Body of pancreas (tissue), 4 donors: ENCODE measurements around the gene MELTF. TPM values are rescaled to one million over a fixed set of nuclear protein-coding genes. Genes with fewer than 3 reads are reported as not detected.

Source experiments
- ATAC-seq: fragments of 150-250 bp; one replicate; pipeline ENCODE4 v1.9.1; 2016
- DNase-seq, 4 donors: peaks; one replicate each; pipeline ENCODE4 v3.0.0-alpha.2; 2019
- H3K27ac ChIP-seq, 4 donors: fragments of 200-600 bp; sonication (generic); 1 replicate in 3 of 4; 2 replicates in 1 of 4; pipeline versions ENCODE4 v1.5.1 to v1.6.1; 2016 to 2019; ENCODE audit warnings: mild to moderate bottlenecking in 1 of 4, mixed read lengths in 1 of 4, moderate library complexity in 1 of 4
- H3K27me3 ChIP-seq, 2 donors: fragments of 200-600 bp; sonication (generic); one replicate each; pipeline ENCODE4 v1.6.0; 2016; ENCODE audit warnings: mild to moderate bottlenecking in 1 of 2
- H3K36me3 ChIP-seq, 2 donors: fragments of 200-600 bp; sonication (generic); replicated peaks in 1 of 2; 2 replicates each; pipeline ENCODE4 v1.5.1; 2016; ENCODE audit warnings: low read depth in 2 of 2; ENCODE audit not compliant: insufficient read depth in 1 of 2
- H3K4me1 ChIP-seq: fragments of 200-600 bp; sonication (generic); one replicate; pipeline ENCODE4 v1.6.0; 2016
- H3K4me3 ChIP-seq, 2 donors: fragments of 200-600 bp; sonication (generic); 1 replicate in 1 of 2; 2 replicates in 1 of 2; pipeline ENCODE4 v1.5.1; 2016 to 2019
- H3K9me3 ChIP-seq, 3 donors: fragments of 200-600 bp; sonication (generic); 1 replicate in 2 of 3; 2 replicates in 1 of 3; pipeline ENCODE4 v1.5.1; 2016
- POLR2A ChIP-seq, 3 donors: fragments of 450-650 bp; IDR thresholded peaks; one replicate each; pipeline ENCODE4 v1.6.1; 2016; ENCODE audit warnings: antibody characterized with exemption in 3 of 3, mild to moderate bottlenecking in 2 of 3
- WGBS, 2 donors: methylation state at CpG; one replicate each; pipeline ENCODE4 v1.1.5; 2017; 5-methylcytosine and 5-hydroxymethylcytosine counted together
- intact Hi-C: fragments of 100-400 bp; cut with DNase I; formaldehyde crosslinking; loops from one replicate; pipeline ENCODE4 v1.15.1; 2023
- total RNA-seq, 2 donors: library from RNA; depleted of rRNA; stranded (reverse); fragments of >200 nt; gene quantifications; one replicate each; pipeline ENCODE4 v1.1.0, GENCODE V29; 2016
- TF ChIP-seq, protein P1 (sequence below), 7 experiments: fragments of 450-650 bp in 4 of 7; fragments of 200-600 bp in 3 of 7; sonication (generic) in 3 of 7; IDR thresholded peaks; one replicate each; pipeline ENCODE4 v1.5.1; 2016 to 2019; ENCODE audit warnings: antibody characterized with exemption in 7 of 7

MELTF gene
- total RNA-seq, 2 donors from 2014 or later, result 4.9 to 6.6 TPM

DNA sequence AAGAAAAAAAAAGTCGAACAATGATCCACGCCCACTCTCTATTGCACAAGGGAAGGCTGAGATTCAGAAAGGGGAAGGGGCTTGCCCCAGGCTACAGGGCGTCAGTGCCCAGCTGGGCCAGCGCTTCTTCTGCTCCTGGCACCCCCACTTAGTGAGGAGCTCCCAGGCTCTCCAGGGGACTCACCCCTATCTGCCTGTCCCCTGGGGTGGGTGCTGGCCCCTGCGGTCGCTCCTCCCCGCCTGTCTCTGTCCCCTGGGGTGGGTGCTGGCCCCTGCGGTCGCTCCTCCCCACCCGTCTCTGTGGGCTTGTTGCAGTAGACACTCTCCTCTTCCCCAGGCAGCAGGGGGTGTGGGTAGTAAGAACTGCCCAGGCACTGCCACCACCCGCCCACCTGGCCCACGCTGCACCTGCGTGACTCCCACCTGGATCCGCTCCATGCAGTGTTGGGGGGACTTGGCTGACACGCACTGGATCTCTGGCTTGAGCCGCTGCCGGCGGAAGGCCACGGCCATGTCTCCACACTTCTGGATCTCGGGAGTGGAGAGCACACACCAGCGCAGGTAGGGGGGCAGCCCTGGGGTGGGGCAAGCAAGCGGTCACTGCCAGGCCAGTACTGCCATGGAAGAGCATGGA, 14.6 kb downstream of the MELTF start:
- DNase-seq (no peak), ATAC-seq (no peak)
- WGBS, 2 donors, result 83 to 89% methylated on average over 4 to 22 of the region's 22 CpGs
- no peak overlapping the region for H3K27ac ChIP-seq
- H3K27me3 ChIP-seq, result no peaks in the 10 kb centered on the region
- H3K4me1 ChIP-seq, result no peaks in the 10 kb centered on the region
- no peak overlapping the region for H3K4me3 ChIP-seq
- TF ChIP-seq, protein P1, sequence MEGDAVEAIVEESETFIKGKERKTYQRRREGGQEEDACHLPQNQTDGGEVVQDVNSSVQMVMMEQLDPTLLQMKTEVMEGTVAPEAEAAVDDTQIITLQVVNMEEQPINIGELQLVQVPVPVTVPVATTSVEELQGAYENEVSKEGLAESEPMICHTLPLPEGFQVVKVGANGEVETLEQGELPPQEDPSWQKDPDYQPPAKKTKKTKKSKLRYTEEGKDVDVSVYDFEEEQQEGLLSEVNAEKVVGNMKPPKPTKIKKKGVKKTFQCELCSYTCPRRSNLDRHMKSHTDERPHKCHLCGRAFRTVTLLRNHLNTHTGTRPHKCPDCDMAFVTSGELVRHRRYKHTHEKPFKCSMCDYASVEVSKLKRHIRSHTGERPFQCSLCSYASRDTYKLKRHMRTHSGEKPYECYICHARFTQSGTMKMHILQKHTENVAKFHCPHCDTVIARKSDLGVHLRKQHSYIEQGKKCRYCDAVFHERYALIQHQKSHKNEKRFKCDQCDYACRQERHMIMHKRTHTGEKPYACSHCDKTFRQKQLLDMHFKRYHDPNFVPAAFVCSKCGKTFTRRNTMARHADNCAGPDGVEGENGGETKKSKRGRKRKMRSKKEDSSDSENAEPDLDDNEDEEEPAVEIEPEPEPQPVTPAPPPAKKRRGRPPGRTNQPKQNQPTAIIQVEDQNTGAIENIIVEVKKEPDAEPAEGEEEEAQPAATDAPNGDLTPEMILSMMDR (IDR thresholded peaks at IDR 0.05), result no peak
- TF ChIP-seq POLR2A (IDR thresholded peaks at IDR 0.05), result no peak
- H3K36me3 ChIP-seq, result no peaks in the 10 kb centered on the region
- intact Hi-C loops, result no loop called here
- H3K9me3 ChIP-seq, result no peaks in the 10 kb centered on the region

DNA sequence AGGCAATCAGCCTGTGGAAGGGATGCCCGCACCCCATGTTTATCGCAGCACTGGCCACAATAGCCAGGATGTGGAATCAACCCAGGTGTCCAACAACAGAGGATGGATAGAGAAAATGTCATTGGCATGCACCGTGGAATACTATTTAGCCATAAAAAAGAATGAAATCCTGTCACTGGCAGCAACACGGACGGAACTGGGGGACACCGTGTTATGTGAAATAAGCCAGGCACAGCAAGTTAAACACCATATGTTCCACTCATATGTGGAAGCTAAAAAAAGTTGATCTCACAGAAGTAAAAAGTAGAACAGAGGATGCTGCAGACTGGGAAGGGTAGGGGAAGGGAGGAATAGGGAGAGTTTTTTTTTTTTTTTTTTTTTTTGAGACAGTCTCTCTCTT, 15.6 kb downstream of the MELTF start:
- DNase-seq, result no peak
- Histone ChIP-seq H3K27me3 (no peaks in the 10 kb centered on the region), H3K36me3 (no peaks in the 10 kb centered on the region), H3K4me3 (no peak overlapping the region), H3K27ac (no peak overlapping the region), H3K9me3 (no peaks in the 10 kb centered on the region), H3K4me1 (no peaks in the 10 kb centered on the region)
- intact Hi-C loops, result no loop called here
- TF ChIP-seq POLR2A (IDR thresholded peaks at IDR 0.05), result no peak
- TF ChIP-seq, protein P1 (IDR thresholded peaks at IDR 0.05), result no peak
- no peak for ATAC-seq
- 91 to 98% methylated on average over 6 of the region's 6 CpGs for WGBS, 2 donors

DNA sequence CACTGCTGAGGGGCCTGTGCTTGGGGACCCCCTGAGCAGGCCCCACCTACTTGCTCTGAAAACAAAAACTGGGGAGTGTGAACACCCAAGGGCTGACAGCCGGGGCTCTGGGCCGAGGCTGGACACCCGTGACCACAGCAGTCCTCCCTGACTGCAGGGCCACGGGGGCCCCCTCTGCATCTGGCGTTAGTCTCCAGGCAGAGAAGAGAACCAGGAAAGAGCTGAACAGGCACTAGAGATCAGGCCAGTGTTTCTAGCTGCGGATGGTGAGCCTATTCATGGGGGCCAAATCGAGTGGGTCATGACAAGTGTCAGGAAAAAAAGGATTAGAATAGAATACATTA, 17.1 kb downstream of the MELTF start:
- Histone ChIP-seq H3K4me1 (no peaks in the 10 kb centered on the region), H3K27me3 (no peaks in the 10 kb centered on the region), H3K9me3 (no peaks in the 10 kb centered on the region), H3K36me3 (no peaks in the 10 kb centered on the region), H3K4me3 (no peak overlapping the region), H3K27ac (no peak overlapping the region)
- intact Hi-C loops, result no loop called here
- 72 to 78% methylated on average over 6 to 7 of the region's 7 CpGs for WGBS, 2 donors
- ATAC-seq (no peak), DNase-seq (no peak)
- TF ChIP-seq, protein P1 (IDR thresholded peaks at IDR 0.05), result no peak
- TF ChIP-seq POLR2A (IDR thresholded peaks at IDR 0.05), result no peak

DNA sequence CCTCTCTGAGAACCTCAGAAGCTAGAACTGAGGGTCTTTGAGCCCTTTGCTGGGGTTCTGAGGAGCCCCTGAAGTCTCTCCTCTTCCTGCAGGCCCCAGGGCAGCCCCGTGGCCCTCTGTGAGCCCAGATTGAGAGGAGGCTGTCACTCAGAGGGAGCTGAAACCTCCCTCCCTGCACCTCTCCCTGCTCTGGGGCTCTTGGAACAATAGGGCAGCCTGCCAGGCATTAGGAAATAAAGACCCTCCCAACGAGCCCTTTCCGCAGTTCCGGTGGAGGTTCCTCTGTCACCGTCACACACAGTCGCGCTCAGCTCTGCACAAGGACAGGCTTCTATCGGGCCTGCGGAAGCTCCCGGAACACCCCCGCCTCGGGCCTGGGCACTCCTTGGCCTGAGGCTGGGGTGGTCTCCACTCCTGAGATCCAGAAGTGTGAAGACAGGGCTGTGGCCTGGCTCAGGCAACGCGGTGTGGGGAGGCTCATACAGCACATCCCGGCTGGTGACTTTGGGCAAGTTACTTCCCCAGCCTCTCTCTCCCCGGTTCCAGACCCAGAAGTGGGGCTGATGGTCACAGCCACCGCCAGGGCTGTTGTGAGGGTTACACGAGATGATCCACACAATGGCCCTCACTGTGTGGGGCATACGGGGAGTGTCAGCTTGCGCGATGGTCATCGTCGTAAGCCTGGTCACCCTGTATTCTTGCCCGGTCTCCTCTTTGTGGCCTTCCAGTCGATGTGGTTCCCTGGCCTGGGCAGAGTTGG, 17.7 kb downstream of the MELTF start:
- H3K27ac ChIP-seq, result no peak overlapping the region
- no peak overlapping the region for H3K4me3 ChIP-seq
- H3K27me3 ChIP-seq, result no peaks in the 10 kb centered on the region
- 88 to 89% methylated on average over 8 to 25 of the region's 25 CpGs for WGBS, 2 donors
- TF ChIP-seq, protein P1 (IDR thresholded peaks at IDR 0.05), result no peak
- no peak for TF ChIP-seq POLR2A (IDR thresholded peaks at IDR 0.05)
- intact Hi-C loops, result no loop called here
- ATAC-seq, result no peak
- no peak for DNase-seq
- no peaks in the 10 kb centered on the region for H3K4me1 ChIP-seq
- no peaks in the 10 kb centered on the region for H3K9me3 ChIP-seq
- no peaks in the 10 kb centered on the region for H3K36me3 ChIP-seq
